Activated T-cell treated with anti-CD3 and anti-CD28 coated beads, Interleukin-2, amount 50 U/mL, for 4 hours (primary cell): ENCODE data around the gene RABGEF1. TPM values are rescaled to one million over a fixed set of nuclear protein-coding genes. Genes with fewer than 3 reads are reported as not detected.
"Not testable (repeated sequence)": the region's sequence is repeated elsewhere in the genome, so short reads cannot be mapped to it uniquely, and the experiment has no call there.

ENCODE experiments used
- ATAC-seq, 2 donors: fragments of 200-7000 bp; cut with Tn5 transposase; one replicate each; pipeline ENCODE4 v1.10.0; 2021
- DNase-seq: peaks from one replicate; pipeline ENCODE4 v3.0.0-alpha.2; 2020
- H3K27me3 Mint-ChIP-seq: one replicate; pipeline ENCODE4 v1.8.0; 2021; ENCODE audit warnings: low read depth, mixed read lengths
- H3K36me3 Mint-ChIP-seq: one replicate; pipeline ENCODE4 v1.8.0; 2022; ENCODE audit warnings: mixed read lengths; ENCODE audit not compliant: insufficient read depth
- H3K4me1 Mint-ChIP-seq: one replicate; pipeline ENCODE4 v1.8.0; 2021; ENCODE audit warnings: low read depth, mixed read lengths
- H3K4me3 Mint-ChIP-seq: one replicate; pipeline ENCODE4 v1.8.0; 2021; ENCODE audit warnings: mild to moderate bottlenecking, moderate library complexity, mixed read lengths
- H3K9me3 Mint-ChIP-seq: one replicate; pipeline ENCODE4 v1.8.0; 2021; ENCODE audit warnings: mixed read lengths
- total RNA-seq, 3 donors: library from RNA; stranded (reverse); gene quantifications; one replicate each; pipeline ENCODE4 v1.2.1, GENCODE V29; 2021

The RABGEF1 gene
- 10 to 100 TPM; 18.4 to 21.3 (median 18.8) TPM for total RNA-seq

- peaks cover 7% of the 10 kb centered on the region for H3K36me3 Mint-ChIP-seq
- H3K27me3 Mint-ChIP-seq: no peaks in the 10 kb centered on the region
- DNase-seq: peak; percentile 95
- peak within 1 kb of the TSS; percentile 97 for H3K4me3 Mint-ChIP-seq
- peaks cover 35% of the 10 kb centered on the region for H3K4me1 Mint-ChIP-seq
- peaks cover 9% of the 10 kb centered on the region for H3K9me3 Mint-ChIP-seq
- ATAC-seq: peak; percentile 94 to 95
Measured at GRCh38 chr7:66740302-66740979, at the start of gene RABGEF1. Gene RABGEF1, plus strand, starts transcription at chr7:66740733. Its CDS starts 31,167 bp downstream, at chr7:66771900.

GRCh38 chr7:66693331-66693730, 47.2 kb upstream of the RABGEF1 start:
- no peak for DNase-seq
- no peak overlapping the region for H3K4me3 Mint-ChIP-seq
- ATAC-seq: no peak
- peaks cover 3% of the 10 kb centered on the region for H3K9me3 Mint-ChIP-seq
- no peaks in the 10 kb centered on the region for H3K4me1 Mint-ChIP-seq
- no peaks in the 10 kb centered on the region for H3K27me3 Mint-ChIP-seq
- peaks cover 5% of the 10 kb centered on the region for H3K36me3 Mint-ChIP-seq

- ATAC-seq (no peak), DNase-seq (no peak)
Measured at GRCh38 chr7:66694286-66694685, 46.2 kb upstream of the RABGEF1 start.

GRCh38 chr7:66695417-66695816, 45.1 kb upstream of the RABGEF1 start:
- not testable (repeated sequence) for H3K9me3 Mint-ChIP-seq, ATAC-seq, H3K36me3 Mint-ChIP-seq

More at GRCh38 chr7:66694286-66694685, 46.2 kb upstream of the RABGEF1 start:
- Mint-ChIP-seq H3K36me3 (peaks cover 5% of the 10 kb centered on the region), H3K4me1 (no peaks in the 10 kb centered on the region), H3K4me3 (no peak overlapping the region), H3K27me3 (no peaks in the 10 kb centered on the region), H3K9me3 (no peaks in the 10 kb centered on the region)

GRCh38 chr7:66696134-66696533, 44.4 kb upstream of the RABGEF1 start:
- not testable (repeated sequence) for H3K4me3 Mint-ChIP-seq, H3K9me3 Mint-ChIP-seq, DNase-seq, H3K36me3 Mint-ChIP-seq, H3K27me3 Mint-ChIP-seq, H3K4me1 Mint-ChIP-seq, ATAC-seq

More at GRCh38 chr7:66695417-66695816, 45.1 kb upstream of the RABGEF1 start:
- not testable (repeated sequence) for DNase-seq, H3K4me1 Mint-ChIP-seq, H3K4me3 Mint-ChIP-seq, H3K27me3 Mint-ChIP-seq

- Mint-ChIP-seq H3K27me3 (no peaks in the 10 kb centered on the region), H3K4me3 (no peak overlapping the region), H3K9me3 (no peaks in the 10 kb centered on the region), H3K36me3 (peaks cover 5% of the 10 kb centered on the region), H3K4me1 (no peaks in the 10 kb centered on the region)
- DNase-seq: no peak
- ATAC-seq: no peak
Measured at GRCh38 chr7:66696774-66697191, 43.8 kb upstream of the RABGEF1 start.

- H3K36me3 Mint-ChIP-seq: peaks cover 5% of the 10 kb centered on the region
- no peaks in the 10 kb centered on the region for H3K27me3 Mint-ChIP-seq
- DNase-seq: no peak
- ATAC-seq: no peak
- no peaks in the 10 kb centered on the region for H3K4me1 Mint-ChIP-seq
- H3K9me3 Mint-ChIP-seq: no peaks in the 10 kb centered on the region
- no peak overlapping the region for H3K4me3 Mint-ChIP-seq
Measured at GRCh38 chr7:66697449-66698438, 42.8 kb upstream of the RABGEF1 start.

- H3K4me1 Mint-ChIP-seq: no peaks in the 10 kb centered on the region
- ATAC-seq: no peak
- H3K27me3 Mint-ChIP-seq: no peaks in the 10 kb centered on the region
Measured at GRCh38 chr7:66698652-66699205, 41.8 kb upstream of the RABGEF1 start.

GRCh38 chr7:66699998-66700397, 40.5 kb upstream of the RABGEF1 start:
- DNase-seq: no peak
- no peaks in the 10 kb centered on the region for H3K27me3 Mint-ChIP-seq
- no peak overlapping the region for H3K4me3 Mint-ChIP-seq
- H3K4me1 Mint-ChIP-seq: no peaks in the 10 kb centered on the region
- H3K9me3 Mint-ChIP-seq: no peaks in the 10 kb centered on the region
- no peaks in the 10 kb centered on the region for H3K36me3 Mint-ChIP-seq
- no peak for ATAC-seq

More at GRCh38 chr7:66698652-66699205, 41.8 kb upstream of the RABGEF1 start:
- H3K36me3 Mint-ChIP-seq: peaks cover 5% of the 10 kb centered on the region
- H3K9me3 Mint-ChIP-seq: no peaks in the 10 kb centered on the region
- DNase-seq: no peak
- no peak overlapping the region for H3K4me3 Mint-ChIP-seq

GRCh38 chr7:66700633-66701131, 39.9 kb upstream of the RABGEF1 start:
- no peak overlapping the region for H3K4me3 Mint-ChIP-seq
- no peaks in the 10 kb centered on the region for H3K4me1 Mint-ChIP-seq
- H3K27me3 Mint-ChIP-seq: no peaks in the 10 kb centered on the region
- DNase-seq: no peak
- ATAC-seq: no peak
- H3K36me3 Mint-ChIP-seq: no peaks in the 10 kb centered on the region
- no peaks in the 10 kb centered on the region for H3K9me3 Mint-ChIP-seq

GRCh38 chr7:66707825-66708224, 32.7 kb upstream of the RABGEF1 start:
- H3K4me3 Mint-ChIP-seq: no peak overlapping the region
- no peak for ATAC-seq
- peaks cover 8% of the 10 kb centered on the region for H3K36me3 Mint-ChIP-seq
- DNase-seq: no peak
- H3K4me1 Mint-ChIP-seq: no peaks in the 10 kb centered on the region
- peaks cover 6% of the 10 kb centered on the region for H3K9me3 Mint-ChIP-seq
- no peaks in the 10 kb centered on the region for H3K27me3 Mint-ChIP-seq

GRCh38 chr7:66710752-66711151, 29.8 kb upstream of the RABGEF1 start:
- not testable (repeated sequence) for DNase-seq, H3K4me3 Mint-ChIP-seq, ATAC-seq, H3K27me3 Mint-ChIP-seq, H3K4me1 Mint-ChIP-seq
- H3K9me3 Mint-ChIP-seq: peaks cover 19% of the 10 kb centered on the region
- peaks cover 25% of the 10 kb centered on the region for H3K36me3 Mint-ChIP-seq

- no peak for ATAC-seq
- H3K4me1 Mint-ChIP-seq: no peaks in the 10 kb centered on the region
Measured at GRCh38 chr7:66713687-66714086, 26.8 kb upstream of the RABGEF1 start.

GRCh38 chr7:66716634-66717033, 23.9 kb upstream of the RABGEF1 start:
- Mint-ChIP-seq H3K36me3 (peaks cover 19% of the 10 kb centered on the region), H3K9me3 (peaks cover 13% of the 10 kb centered on the region)
- not testable (repeated sequence) for ATAC-seq, H3K4me1 Mint-ChIP-seq, DNase-seq, H3K27me3 Mint-ChIP-seq, H3K4me3 Mint-ChIP-seq

More at GRCh38 chr7:66713687-66714086, 26.8 kb upstream of the RABGEF1 start:
- Mint-ChIP-seq H3K9me3 (peaks cover 13% of the 10 kb centered on the region), H3K4me3 (no peak overlapping the region), H3K27me3 (no peaks in the 10 kb centered on the region), H3K36me3 (peaks cover 19% of the 10 kb centered on the region)
- DNase-seq: no peak
